ENCODE data around the gene TMPRSS9.
"Not testable (repeated sequence)": the region's sequence is repeated elsewhere in the genome, so short reads cannot be mapped to it uniquely, and the experiment has no call there.

The TMPRSS9 gene

DNA sequence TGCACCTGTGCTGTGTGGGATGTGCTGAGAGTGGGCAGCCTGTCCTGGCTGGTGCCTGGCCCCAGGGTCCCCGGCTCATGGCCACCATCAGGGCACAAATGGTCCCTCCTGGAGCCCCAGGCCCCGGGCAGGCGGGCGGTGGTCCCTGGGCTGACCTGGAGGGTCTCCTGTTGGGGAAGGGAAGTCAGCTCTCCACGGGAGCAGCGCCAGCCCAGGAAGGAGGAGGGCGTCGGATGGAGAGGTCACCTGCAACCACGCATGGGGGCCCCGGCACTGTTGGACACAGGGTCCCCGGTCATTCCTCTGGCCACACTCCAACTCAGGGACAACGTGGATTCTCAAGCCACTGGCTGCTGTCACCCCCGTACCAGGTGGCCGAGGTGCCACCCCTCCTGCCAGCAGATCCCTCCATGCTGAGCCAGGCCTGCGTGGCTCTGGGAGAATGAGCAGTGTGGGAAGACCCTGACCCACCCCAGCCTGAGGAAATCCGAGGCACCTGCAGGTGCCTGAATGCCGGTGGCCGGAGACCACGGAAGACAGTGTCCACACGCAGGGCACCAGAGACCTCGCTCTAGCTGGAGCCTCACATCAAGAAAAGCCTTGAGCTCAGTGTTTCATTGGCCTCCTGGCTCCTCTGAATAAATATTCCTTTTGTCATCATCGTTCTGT lies 83.2 kb downstream of the TMPRSS9 start:
- DNase-seq = no peak

DNA sequence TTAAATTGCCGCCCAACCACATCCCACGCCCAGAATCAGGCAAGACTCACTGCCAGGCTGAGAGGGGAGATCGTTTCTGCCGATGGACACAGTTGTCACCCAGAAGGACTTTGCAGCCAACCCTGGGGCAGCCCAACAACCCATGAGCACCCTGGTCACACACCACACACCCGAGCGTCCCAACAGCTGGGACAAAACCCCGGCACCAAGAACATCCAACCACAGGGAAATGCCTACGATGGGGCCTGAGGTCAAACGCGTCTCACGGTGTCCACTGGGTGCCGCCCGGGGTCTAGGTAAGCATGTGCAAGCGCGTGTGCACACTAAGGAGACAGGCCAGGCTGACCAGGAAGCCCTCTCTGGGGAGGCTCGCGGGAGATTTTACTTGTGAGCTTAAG lies 83.7 kb downstream of the TMPRSS9 start:
- DNase-seq = no peak

GRCh38 chr19:2444251-2445002 lies 84.4 kb downstream of the TMPRSS9 start:
- DNase-seq = no peak

GRCh38 chr19:2446381-2446780 lies 86.3 kb downstream of the TMPRSS9 start:
- DNase-seq = no peak

DNA sequence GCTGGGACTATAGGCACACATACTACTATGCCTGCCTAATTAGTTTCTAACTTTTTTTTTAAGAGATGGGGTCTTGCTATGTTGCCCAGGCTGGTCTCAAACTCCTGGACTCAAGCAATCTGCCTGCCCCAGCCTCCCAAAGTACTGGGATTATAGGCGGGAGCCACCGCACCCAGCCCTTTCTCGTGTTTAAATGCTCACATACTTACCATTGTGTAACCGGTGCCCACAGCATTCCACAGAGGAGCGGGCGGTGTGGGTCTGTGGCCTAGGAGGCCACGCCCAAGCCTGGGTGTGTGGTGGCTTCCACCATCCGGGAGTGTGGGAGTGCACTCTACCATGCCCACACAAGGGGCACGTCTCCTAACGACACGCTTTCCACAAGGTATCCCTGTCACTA lies 89.0 kb downstream of the TMPRSS9 start:
- no peak for DNase-seq

DNA sequence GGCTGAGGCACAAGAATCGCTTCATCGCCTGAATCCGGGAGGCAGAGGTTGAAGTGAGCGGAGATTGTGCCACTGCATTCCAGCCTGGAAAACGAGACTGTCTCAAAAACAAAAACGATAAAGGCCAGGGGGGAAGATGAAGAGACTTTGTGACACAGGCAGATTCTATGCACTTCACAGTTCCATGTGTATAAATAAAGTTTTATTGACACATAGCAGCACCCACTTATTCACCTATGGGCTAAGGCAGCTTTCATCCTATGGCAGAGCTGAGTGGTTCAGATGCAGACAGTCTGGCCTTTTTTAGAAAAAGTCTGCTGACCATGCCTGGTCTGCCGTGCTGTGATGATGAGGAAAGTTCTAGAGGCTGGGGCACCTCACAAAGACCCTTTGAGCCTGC lies 91.1 kb downstream of the TMPRSS9 start:
- no peak for DNase-seq

DNA sequence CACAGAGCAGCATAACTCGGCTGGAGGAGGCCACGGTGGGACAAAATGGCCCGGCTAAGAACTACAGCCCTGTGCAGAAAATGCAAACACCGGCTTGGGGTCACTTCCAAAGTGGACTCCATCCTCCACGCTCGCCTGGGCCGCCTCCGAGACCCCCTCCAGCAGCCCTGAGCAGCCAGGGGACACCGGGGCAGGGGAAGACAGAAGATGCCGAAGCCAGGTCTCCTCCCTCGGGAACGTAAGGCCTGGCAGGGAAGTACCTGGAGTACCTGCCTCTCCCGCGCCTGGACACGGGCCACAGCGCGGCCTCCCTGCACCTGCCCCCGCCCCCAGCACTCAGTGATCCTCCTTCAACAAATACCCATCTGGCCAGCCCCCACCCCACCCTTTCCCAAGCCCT lies 91.7 kb downstream of the TMPRSS9 start:
- no peak for DNase-seq

- no peak for DNase-seq
Measured at GRCh38 chr19:2453431-2454025, 93.5 kb downstream of the TMPRSS9 start.

GRCh38 chr19:2454199-2454961 lies 94.3 kb downstream of the TMPRSS9 start:
- no peak for DNase-seq

DNA sequence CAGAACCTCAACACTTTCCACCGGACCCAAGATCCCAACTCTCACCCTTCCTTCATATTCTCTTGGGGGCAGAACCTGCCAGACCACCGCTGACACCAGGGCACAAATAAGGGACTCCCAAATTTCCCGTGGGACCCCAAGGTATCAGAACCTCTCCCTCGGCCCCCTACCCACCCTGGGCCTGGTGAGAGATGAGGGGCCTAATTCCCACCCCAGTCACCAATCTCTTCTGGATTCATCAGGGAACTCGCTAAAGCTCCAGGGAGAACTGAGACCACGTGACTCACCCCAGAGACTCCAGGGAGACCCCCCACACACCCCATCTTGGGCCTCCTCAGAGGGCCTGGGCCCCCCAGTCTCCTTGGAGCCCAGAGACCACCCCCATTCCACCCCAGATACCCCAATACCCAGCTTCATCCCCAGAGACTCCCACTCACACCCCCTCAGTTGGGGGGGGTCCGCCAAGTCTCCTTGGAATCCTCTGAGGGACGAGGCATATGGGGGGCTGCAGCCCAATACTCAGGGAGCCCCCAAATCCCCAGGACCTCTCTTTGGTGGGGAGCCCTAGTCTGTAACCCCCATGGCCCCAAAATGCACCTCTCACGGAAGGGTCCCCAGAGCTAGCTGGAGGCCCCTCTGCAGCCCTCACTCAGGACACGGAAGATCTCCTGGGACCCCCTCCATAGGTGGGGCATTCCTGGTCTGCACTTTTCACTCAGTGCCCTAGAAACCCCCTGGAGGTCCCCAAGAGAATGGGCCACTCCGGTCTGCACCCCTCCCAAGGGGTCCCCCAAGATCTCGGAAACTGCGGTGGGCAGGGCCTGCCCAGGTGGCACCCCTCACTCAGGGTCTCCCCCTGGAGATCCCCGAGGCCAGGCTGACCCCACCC lies 95.1 kb downstream of the TMPRSS9 start:
- no peak for DNase-seq

GRCh38 chr19:2455851-2456570 lies 95.9 kb downstream of the TMPRSS9 start:
- DNase-seq = peak; percentile 13

GRCh38 chr19:2457394-2458037 lies 97.5 kb downstream of the TMPRSS9 start:
- no peak for DNase-seq

- no peak for DNase-seq
Measured at GRCh38 chr19:2458054-2458453, 98.0 kb downstream of the TMPRSS9 start.

- not testable (repeated sequence) for DNase-seq
Measured at GRCh38 chr19:2458776-2459175, 98.7 kb downstream of the TMPRSS9 start.

- DNase-seq = no peak
Measured at GRCh38 chr19:2460245-2460644, 100.2 kb downstream of the TMPRSS9 start.

DNA sequence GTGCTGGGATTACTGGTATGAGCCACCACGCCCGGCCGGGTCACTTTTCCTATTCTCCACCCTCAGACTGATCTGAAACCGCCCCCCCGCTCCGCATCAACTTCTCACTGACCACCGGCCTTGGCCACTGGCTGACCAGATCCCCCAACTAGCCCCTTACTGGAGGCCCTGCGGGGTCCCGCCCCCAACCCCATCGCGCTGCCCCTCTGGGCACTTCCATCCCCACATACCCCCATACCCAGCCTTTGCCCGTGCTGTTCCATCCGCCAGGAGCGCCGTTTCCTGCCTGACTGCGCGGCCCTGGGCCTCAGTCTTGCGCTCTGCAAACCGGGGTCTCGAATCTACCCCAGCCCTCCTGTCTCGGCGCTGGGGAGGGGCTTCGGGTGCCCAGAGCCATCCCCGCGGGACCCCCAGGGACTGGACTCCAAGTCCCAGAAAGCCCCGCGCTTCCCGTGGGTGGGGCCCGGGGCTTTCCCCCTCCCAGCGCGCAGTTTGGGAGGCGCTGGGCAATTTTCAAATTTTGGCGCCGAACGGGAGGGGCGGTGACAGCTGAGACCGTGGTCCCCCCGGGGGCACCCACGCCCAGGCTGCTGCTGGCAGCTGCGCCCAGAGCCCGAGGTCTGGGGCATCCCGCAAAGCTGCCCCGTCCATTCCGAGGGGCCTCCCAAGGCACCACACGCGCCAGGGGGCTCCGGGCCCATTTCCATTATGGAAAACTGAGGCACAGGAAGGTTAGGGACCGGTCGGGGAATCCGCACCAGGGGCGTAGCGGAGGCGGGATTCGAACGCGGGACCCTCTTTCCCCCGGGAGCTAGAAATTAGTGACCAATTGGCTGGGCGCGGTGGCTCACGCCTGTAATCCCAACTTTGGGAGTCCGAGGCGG lies 101.9 kb downstream of the TMPRSS9 start:
- DNase-seq = peak; percentile 69

- DNase-seq = peak; percentile 64
Measured at GRCh38 chr19:2462635-2463421, 102.8 kb downstream of the TMPRSS9 start.

DNA sequence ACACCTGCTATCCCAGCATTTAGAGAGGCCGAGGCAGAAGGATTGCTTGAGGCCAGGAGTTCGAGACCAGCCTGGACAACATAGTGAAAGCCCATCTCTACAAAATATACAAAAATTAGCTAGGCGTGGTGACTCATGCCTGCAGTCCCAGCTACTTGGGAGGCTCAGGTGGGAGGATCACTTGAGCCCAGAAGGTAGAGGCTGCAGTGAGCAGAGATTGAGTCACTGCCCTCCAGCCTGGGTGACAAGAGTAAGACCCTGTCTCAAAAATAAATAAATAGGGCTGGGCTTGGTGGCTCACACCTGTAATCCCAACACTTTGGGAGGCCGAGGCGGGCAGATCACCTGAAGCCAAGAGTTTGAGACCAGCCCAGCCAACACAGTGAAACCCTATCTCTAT lies 103.6 kb downstream of the TMPRSS9 start:
- DNase-seq = not testable (repeated sequence)

DNA sequence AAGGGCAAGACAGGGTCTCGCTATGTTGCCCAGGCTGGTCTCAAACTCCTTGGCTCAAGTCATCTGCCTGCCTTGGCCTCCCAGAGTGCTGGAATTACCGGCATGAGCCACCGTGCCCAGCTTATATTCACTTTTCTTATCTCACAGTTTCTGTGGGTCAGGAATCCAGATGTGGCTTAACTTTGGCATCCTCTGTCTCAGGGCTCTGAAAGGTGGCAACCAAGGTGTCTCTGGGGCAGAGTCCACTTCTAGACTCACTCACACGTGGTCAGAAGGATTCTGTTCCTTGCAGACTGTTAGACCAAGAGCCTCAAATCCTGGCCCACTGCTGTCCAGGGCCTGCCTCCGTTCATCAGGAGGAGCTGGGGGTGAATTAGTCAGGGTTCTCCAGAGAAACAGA lies 104.3 kb downstream of the TMPRSS9 start:
- no peak for DNase-seq
